ENCODE data around the gene CBX4.

Gene CBX4

DNA sequence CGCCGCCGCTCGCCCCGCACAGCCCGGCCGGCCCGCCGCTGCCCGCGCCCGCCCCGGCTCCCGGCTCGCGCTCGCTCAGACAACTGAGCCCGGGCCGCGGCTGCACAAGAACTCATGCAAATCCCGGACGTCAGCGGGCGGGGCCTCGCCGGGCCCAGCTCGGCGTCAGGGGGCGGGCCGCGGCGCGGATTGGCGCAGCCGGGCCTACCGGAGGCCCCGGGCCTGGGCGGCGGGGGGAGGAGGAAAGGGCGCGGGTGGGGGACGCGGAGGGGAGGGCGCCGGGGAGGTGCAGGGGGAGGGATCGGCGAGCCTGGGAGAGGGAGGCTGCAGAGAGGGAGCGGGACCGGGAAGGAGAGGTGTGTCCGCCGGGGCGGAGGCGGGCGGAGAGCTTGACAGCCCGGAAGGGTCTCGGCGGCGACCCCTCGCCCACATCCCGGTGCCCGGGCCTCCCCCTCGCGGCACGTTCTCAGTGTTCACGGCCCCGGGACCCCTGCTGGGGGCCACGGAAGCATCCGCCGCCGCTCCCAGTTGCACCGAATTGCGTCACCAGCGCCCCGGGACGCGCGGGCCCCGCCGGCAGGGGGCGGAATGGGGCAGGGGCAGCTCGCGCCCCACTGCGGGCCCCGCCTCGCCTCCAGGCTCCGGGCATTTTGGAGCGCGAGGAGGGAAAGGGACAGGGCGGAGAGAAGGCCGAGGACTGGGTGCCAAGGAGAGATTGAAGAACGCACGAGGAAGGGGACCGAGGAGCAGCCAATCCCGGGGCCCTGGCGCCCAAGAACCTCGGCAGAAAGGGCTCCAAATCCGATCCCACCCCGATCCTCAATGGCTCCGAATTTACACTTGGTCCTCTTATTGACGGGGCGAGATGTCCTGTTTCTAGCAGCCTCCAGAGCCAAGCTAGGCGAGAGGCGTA, at the start of gene CBX4:
Gene CBX4, minus strand, starts transcription at position 85 of the 913 bp plus-strand sequence. CDS start 189 bp downstream, outside the sequence.
- DNase-seq = peak; percentile 90

- DNase-seq = no peak
Observed at GRCh38 chr17:79888009-79888540, 48.8 kb upstream of the CBX4 start.

DNA sequence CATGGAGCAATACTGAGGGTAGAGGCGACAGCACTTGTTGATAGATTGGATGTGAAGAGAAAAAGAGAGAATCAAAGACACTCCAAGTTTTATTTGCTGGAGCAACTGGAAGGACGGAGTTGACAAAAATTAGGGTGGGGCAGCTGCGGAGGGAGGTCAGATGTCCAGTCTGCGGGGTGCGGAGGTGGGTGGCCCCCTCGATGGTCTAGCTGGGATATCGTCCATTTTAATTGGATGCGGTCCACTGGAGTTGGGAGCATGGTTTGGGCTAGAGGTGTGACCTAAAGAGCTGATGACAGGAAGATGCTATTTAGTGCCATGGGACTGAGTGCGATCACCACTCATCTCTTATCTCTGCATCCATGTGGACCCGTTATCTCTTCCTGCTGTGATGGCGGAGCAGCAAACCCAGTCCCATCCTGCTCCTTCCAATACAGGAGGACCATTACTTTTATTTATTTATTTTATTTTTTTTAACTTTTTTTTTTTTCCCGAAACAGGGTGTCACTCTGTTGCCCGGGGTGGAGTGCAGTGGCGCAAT, 48.3 kb upstream of the CBX4 start:
- DNase-seq = no peak

DNA sequence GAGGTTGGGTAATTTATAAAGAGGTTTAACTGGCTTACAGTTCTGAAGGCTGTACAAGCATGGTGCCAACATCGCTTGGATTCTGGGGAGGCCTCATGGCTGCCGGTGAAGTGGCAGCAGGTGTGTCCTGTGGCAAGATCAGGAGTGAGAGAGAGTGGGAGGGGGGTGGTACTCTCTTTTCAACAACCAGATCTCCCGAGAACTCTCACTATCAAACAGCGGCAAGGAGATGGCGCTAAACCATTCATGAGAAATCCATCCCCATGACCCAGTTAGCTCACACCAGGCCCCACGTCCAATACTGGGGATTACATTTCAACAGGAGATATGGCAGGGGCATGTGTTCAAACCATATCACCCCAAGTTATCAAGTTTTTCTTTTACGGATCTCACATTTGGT, 44.0 kb upstream of the CBX4 start:
- no peak for DNase-seq

GRCh38 chr17:79878329-79878947, 39.2 kb upstream of the CBX4 start:
- DNase-seq = no peak

DNA sequence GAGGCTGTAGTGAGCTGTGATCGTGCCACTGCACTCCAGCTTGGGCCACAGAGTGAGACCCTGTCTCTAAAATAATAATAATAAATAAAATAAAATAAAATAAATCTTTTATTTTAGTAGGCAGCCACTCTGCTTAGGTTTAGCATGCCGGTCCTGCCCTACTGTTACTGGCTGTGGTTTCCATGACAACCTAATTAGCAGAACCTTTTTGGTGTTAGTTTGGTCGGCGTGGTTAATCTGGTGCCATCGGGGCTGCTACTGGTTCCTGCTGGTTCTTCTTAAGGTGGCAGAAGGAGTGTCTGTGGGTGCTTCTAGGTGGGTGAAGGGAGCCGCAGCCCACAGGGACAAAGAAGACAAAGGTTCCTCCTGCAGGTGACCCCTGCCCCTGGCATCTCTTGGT, 37.8 kb upstream of the CBX4 start:
- no peak for DNase-seq

- DNase-seq = no peak
Observed at GRCh38 chr17:79875511-79875910, 36.3 kb upstream of the CBX4 start.

- peak; percentile 7 for DNase-seq
Observed at GRCh38 chr17:79874329-79874981, 35.2 kb upstream of the CBX4 start.

GRCh38 chr17:79873583-79873982, 34.3 kb upstream of the CBX4 start:
- DNase-seq = no peak

- DNase-seq = no peak
Observed at GRCh38 chr17:79872762-79873161, 33.5 kb upstream of the CBX4 start.

DNA sequence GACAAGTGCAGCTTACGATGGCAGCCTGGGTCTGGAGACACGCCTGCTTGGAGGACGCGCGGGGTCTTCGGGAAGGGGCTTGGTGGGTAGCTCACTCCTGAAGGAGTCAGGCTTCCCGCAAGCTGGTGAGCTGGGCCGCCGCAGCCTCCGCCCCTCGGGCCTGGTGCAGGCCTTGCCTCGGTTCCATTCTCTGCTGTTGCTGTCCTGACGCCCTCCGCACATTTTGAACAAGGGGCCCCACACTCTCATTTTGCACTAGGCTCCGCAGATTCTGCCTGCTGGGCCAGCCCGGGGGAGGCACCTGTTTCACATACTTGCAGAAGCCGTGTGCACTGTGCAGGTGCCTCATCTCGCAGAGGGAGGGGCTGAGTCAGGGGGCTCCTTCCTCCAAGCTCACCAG, 31.9 kb upstream of the CBX4 start:
- no peak for DNase-seq

DNA sequence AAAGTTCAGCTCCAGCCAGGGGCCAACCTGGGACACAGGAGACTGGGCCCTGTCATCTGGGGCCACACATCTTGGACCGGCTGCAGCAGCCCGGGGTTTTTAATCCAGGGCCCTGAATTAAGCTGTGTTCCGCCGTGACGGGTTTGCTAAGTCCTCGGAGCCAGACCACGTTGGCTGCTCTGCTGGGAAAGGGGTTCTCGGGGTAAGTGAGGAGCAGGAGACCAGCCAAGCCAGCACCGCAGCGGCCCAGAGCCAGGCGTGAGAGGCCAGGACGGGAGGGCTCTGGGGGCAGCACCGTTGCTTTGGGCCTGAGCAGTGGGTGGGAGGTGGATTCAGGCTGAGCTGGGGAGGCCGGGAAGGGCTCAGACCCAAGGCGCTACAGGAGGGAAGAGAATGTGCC, 31.3 kb upstream of the CBX4 start:
- no peak for DNase-seq

DNA sequence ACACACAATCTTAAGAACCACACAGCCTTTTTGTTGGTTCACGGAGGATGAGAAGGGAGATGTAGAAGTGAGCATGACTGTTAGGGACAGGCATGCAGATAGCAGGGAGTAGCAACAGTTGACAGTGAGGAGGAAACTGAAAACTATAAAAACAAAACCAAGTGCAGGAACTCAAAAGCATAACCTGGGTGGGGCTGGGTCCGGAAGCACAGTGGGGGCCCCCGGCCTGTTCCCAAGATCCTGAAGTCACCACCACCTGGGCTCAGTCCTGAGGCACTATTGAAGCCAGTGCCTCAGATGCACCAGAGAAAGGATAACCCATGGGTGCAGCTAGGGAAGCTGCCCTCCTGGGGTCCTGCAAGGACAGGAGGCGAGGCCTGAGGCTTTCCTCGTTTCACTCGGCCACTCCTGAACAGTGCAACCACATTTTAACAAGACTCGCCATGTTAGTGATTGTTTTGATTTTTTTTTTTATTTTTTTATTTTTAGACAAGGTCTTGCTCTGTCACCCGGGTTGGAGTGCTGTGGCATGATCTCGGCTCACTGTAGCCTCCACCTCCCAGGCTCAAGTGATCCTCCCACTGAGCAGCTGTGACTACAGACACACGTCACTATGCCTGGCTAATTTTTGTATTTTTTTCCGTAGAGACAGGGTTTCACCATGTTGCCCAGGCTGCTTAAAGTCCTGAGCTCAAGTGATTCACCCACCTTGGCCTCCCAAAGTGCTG, 27.7 kb upstream of the CBX4 start:
- no peak for DNase-seq

GRCh38 chr17:79865351-79866210, 26.3 kb upstream of the CBX4 start:
- DNase-seq = no peak

GRCh38 chr17:79864617-79865250, 25.5 kb upstream of the CBX4 start:
- no peak for DNase-seq

DNA sequence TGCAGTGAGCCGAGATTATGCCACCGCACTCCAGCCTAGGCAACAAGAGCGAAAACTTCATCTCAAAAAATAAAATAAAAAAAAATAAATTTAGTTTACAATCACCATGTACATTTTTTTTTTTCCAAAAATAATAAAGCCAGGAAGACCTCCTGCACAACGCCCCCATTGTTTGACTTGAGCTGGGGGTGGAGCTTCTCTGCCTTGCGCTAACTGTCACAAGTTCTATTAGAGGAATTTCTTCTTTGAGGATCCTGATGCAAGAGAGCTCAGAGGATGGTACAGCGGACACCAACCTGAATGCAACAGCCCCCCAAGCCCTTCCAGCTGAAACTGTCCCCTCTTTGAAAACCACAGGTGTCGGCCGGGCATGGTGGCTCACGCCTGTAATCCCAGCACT, 24.9 kb upstream of the CBX4 start:
- DNase-seq = no peak

DNA sequence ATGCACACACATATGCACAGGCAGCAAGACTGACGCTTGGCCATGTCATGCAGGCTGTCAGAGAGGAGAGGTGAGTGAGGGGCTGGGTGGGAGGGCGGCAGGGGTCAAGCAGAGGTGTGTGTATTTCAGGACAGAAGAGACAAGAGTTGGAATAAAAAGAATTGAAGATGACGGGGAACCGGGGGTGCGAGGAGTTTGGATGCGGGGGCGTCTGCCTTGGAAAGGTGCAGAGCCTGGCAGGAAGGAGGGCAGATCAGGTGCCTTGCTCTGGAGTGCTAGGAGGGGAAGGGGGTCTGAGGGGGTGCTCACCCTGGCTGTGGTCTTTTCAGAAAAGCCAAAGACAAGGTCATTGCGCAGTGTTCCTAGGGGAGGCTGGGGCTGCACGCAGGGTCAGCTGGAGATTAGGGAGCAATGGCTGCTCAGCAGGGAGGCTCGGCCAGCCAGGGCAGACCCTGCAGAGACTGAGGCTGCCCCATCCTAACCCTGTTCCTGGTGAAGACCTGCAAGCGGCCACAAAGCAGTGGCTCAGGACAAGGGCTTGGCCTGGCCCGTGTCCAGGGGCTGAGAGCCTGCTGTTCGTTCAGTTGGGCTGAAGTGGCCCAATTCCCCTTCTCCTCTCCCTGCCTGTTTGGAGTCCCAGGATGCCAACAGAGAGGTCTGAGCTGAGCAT, 23.7 kb upstream of the CBX4 start:
- DNase-seq = no peak

DNA sequence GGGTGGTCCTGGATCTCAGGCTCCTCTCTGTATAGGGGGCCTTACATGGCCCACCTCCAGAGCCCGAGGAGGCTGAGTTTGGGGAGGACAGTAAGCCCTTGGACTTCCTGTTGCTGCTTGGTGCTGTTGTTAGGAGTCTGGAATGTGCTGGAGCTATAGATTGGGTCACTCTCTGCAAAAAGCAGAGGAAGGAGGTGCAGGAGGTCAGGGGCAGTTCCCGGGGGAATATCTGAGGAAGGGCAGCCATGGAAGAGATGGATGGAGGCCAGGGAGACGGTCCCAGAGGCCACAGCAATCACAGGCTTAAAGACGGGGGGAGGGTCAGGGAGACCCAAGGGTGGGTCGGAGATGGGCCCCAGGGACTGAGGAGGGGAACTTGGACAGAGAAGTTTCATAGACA, 23.0 kb upstream of the CBX4 start:
- DNase-seq = no peak

DNA sequence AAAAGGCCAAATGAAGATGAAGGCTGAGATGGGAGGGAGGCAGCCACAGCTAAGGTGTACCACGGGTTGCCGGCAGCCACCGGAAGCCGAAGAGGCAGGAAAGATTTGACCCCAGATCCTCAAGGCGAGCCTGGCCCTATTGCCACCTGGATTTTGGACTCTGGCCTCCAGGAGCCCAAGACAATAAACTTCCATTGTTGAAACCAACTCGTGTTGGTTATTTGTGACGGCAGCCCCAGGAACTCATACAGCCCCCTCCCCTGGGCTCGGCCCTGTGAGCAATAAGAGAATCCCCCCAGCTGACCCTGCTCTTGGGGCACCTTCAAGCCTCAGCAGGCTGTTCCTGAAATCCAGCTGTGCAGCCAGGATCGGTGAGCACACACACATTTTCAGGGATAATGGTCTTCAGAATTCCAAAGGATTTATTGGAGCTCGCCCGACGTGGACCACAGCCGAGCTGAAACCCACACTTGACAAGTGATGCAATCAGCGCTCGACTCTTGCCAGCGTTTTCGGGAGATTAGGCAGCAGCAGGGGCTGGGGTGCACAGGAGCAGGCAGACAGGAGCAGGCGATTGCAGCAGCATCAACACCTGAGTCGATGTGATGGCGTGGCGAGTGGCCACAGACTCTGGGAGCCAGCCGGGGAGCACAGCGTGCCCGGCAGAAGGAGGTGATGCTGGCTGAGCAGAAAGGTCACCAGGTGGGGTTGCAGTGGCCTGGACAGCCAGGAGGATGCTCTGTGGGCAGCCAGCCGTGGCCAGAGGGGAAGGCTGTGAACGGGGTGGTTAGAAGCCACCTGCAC, 22.4 kb upstream of the CBX4 start:
- DNase-seq = no peak
